Testis (tissue), 3 donors: ENCODE data around the gene TRAPPC12. TPM values are rescaled to one million over a fixed set of nuclear protein-coding genes. Genes with fewer than 3 reads are reported as not detected.

ENCODE experiments used
- DNase-seq: peaks from one replicate; pipeline ENCODE4 v3.0.0-alpha.2; 2019
- H3K27ac ChIP-seq, 2 donors: fragments of 200-600 bp; sonication (generic); one replicate each; pipeline ENCODE4 v1.5.1; 2019
- H3K27me3 ChIP-seq: fragments of 200-600 bp; sonication (generic); one replicate; pipeline ENCODE4 v1.5.1; 2019
- H3K36me3 ChIP-seq: fragments of 200-600 bp; sonication (generic); one replicate; pipeline ENCODE4 v1.5.1; 2017; ENCODE audit warnings: low read depth; ENCODE audit errors: missing control alignments
- H3K4me1 ChIP-seq: fragments of 200-600 bp; sonication (generic); one replicate; pipeline ENCODE4 v1.5.1; 2019
- H3K4me3 ChIP-seq, 2 donors: fragments of 200-600 bp; sonication (generic); one replicate each; pipeline ENCODE4 v1.5.1; 2017 to 2019
- H3K9me3 ChIP-seq: fragments of 200-600 bp; sonication (generic); one replicate; pipeline ENCODE4 v1.5.1; 2017
- CTCF ChIP-seq, 3 experiments: fragments of 450-650 bp in 2 of 3; fragments of 200-600 bp in 1 of 3; sonication (generic) in 1 of 3; IDR thresholded peaks; one replicate each; pipeline ENCODE4 v1.5.1; 2016 to 2019; ENCODE audit warnings: antibody characterized with exemption in 3 of 3, mild to moderate bottlenecking in 2 of 3, moderate library complexity in 1 of 3
- POLR2A ChIP-seq: fragments of 450-650 bp; IDR thresholded peaks from one replicate; pipeline ENCODE4 v1.6.1; 2017; ENCODE audit warnings: antibody characterized with exemption, mild to moderate bottlenecking, moderate library complexity
- WGBS, 2 donors: methylation state at CpG; one replicate each; pipeline ENCODE4 v1.1.5; 2018; 5-methylcytosine and 5-hydroxymethylcytosine counted together
- intact Hi-C: fragments of 100-400 bp; cut with DNase I; formaldehyde crosslinking; loops from one replicate; pipeline ENCODE4 v1.15.1; 2023; ENCODE audit warnings: low total_unique reads
- polyA plus RNA-seq: library from polyadenylated mRNA; stranded (reverse); fragments of 350-450 nt; fragmentation: Illumina TruSeq; extraction: RNeasy Lipid Tissue Mini Kit (QIAGEN cat#74804); gene quantifications from one replicate; pipeline ENCODE4 v1.2.3, GENCODE V29; 2014; ENCODE audit warnings: low read depth, low replicate concordance; ENCODE audit not compliant: insufficient read depth
- total RNA-seq, 2 donors: library from RNA; depleted of rRNA; stranded (reverse); fragments of >200 nt; gene quantifications; one replicate each; pipeline ENCODE4 v1.2.3, GENCODE V29; 2016

TRAPPC12 gene
- total and polyA plus RNA-seq, 3 donors from 2014 or later, result 172 to 406 (median 236) TPM

GRCh38 chr2:3449936-3450335, 70.4 kb downstream of the TRAPPC12 start:
- no peak for TF ChIP-seq POLR2A
- TF ChIP-seq CTCF (IDR thresholded peaks at IDR 0.05), result no peak
- no peaks in the 10 kb centered on the region for H3K9me3 ChIP-seq
- H3K4me1 ChIP-seq, result no peaks in the 10 kb centered on the region
- no peak overlapping the region for H3K4me3 ChIP-seq
- no peaks in the 10 kb centered on the region for H3K27me3 ChIP-seq
- H3K27ac ChIP-seq, result no peak overlapping the region
- intact Hi-C loops, result no loop called here
- 88 to 96% methylated on average over 11 of the region's 11 CpGs for WGBS, 2 donors
- H3K36me3 ChIP-seq, result no peaks in the 10 kb centered on the region
- no peak for DNase-seq

- no peak for DNase-seq
- Histone ChIP-seq H3K4me3 (no peak overlapping the region), H3K4me1 (no peaks in the 10 kb centered on the region), H3K27ac (no peak overlapping the region), H3K27me3 (no peaks in the 10 kb centered on the region), H3K36me3 (no peaks in the 10 kb centered on the region), H3K9me3 (no peaks in the 10 kb centered on the region)
- intact Hi-C loops, result no loop called here
- 71 to 83% methylated on average over 9 to 16 of the region's 16 CpGs for WGBS, 2 donors
- TF ChIP-seq POLR2A (no peak), CTCF (IDR thresholded peaks at IDR 0.05) (no peak)
Observed at GRCh38 chr2:3450385-3451010, 71.0 kb downstream of the TRAPPC12 start.

- 86 to 94% methylated on average over 4 of the region's 4 CpGs for WGBS, 2 donors
- H3K27ac ChIP-seq, result no peak overlapping the region
- no peak for DNase-seq
- no peak for TF ChIP-seq CTCF (IDR thresholded peaks at IDR 0.05)
- no peak for TF ChIP-seq POLR2A
- H3K9me3 ChIP-seq, result no peaks in the 10 kb centered on the region
- no peaks in the 10 kb centered on the region for H3K4me1 ChIP-seq
- no peak overlapping the region for H3K4me3 ChIP-seq
- no peaks in the 10 kb centered on the region for H3K27me3 ChIP-seq
- intact Hi-C loops, result no loop called here
- H3K36me3 ChIP-seq, result no peaks in the 10 kb centered on the region
Observed at GRCh38 chr2:3451169-3451568, 71.7 kb downstream of the TRAPPC12 start.

- intact Hi-C loops, result no loop called here
- WGBS, 2 donors, result 86 to 92% methylated on average over 14 to 17 of the region's 17 CpGs
- no peaks in the 10 kb centered on the region for H3K27me3 ChIP-seq
- no peaks in the 10 kb centered on the region for H3K4me1 ChIP-seq
- no peak for TF ChIP-seq POLR2A
- no peak for TF ChIP-seq CTCF (IDR thresholded peaks at IDR 0.05)
- no peak overlapping the region for H3K27ac ChIP-seq
- DNase-seq, result no peak
- no peaks in the 10 kb centered on the region for H3K36me3 ChIP-seq
- H3K4me3 ChIP-seq, result no peak overlapping the region
- H3K9me3 ChIP-seq, result no peaks in the 10 kb centered on the region
Observed at GRCh38 chr2:3451926-3452671, 72.6 kb downstream of the TRAPPC12 start.
